Anterior cingulate cortex (tissue), 58 donors: ENCODE data around the gene ROBO2.

ENCODE experiments used
- DNase-seq, 58 donors: peaks; one replicate each; lab custom pipeline; 2025; lab: John Stamatoyannopoulos, UW

Gene ROBO2

GRCh38 chr3:77096966-77097890, 57.3 kb downstream of the ROBO2 start:
- DNase-seq, result no peak

DNA sequence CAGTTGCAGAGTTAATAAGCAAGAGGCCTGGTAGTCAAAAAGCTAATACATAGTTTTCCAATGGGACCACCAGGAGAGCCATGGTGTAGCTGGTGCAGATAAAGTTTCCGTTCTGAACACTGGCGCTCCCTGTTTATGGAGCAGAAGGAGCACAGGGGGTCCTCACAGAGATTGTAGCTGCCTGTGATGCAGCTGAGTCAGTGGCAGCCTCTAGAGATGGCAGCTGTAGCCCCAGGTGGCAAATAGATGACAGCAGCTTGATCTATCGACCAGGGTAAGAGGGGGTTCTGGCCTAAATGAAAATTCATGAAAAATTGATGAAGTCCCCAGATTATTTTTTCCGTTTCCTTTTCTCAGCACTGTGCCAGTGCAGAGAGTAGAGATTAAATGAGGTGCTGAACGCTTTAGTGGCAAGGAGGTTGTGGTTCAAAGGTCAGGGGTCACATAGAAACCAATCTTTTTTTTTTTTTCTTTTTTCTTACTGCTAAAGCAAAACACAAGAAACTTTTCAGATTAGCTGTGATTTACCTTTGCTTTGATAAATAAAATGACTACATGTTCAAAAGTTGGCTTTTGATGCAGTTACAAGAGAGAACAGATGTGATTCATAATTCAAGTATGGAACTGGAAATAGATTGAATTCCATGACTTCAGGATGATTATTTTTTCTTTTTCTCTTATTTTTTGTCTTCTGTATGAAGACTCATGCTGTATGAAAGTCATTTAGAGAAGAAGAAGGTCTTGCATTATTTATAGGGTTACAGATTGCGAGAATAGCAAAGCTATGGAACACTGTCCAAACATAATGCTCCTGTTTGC, 63.3 kb downstream of the ROBO2 start:
- no peak for DNase-seq

GRCh38 chr3:77122652-77123051, 82.8 kb downstream of the ROBO2 start:
- DNase-seq, result no peak

- DNase-seq, result no peak
Measured at GRCh38 chr3:77125966-77126365, 86.1 kb downstream of the ROBO2 start.

DNA sequence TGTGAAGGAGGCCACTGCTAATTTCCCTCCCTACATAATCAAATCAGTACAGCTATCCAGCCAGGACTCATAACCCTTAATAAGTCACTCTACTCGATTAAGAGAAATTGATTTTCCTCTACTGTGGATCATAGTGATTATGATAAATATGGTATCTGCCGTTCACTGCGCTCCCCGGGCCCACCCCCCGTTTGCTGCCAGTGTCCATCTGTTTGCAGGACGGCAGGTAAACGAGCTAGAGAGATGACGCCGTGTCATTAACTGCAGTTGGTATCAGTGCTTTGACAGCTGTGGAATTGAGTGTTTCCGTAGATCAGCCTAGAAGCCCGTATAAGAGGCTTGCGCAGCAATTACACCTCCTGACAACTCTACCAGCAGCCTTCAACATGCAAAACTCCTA, 94.9 kb downstream of the ROBO2 start:
- no peak for DNase-seq

- DNase-seq, result no peak
Measured at GRCh38 chr3:77137559-77137958, 97.7 kb downstream of the ROBO2 start.

GRCh38 chr3:77139624-77140023, 99.7 kb downstream of the ROBO2 start:
- no peak for DNase-seq

- no peak for DNase-seq
Measured at GRCh38 chr3:77141423-77141822, 101.5 kb downstream of the ROBO2 start.

DNA sequence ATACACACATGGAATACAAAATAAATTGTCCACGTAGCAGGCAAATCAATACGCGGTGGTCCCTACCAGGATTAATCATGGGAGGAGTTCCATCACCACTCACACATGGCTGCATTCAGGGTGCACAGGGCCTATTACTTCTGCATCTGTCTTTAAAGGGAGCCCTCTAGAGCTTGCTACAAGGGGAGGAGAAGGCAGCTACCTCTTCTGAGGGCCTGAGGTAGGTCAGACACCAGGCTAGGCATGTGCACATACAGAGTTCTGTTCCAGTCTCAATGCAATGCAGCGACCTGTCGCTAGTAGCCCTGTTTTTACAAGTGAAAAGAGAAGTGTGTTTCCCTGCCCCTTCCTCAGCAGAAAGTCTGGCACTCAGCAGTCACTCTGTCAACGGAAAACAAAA, 102.7 kb downstream of the ROBO2 start:
- DNase-seq, result no peak

GRCh38 chr3:77146004-77146403, 106.1 kb downstream of the ROBO2 start:
- no peak for DNase-seq

- no peak for DNase-seq
Measured at GRCh38 chr3:77147836-77148578, 108.1 kb downstream of the ROBO2 start.

DNA sequence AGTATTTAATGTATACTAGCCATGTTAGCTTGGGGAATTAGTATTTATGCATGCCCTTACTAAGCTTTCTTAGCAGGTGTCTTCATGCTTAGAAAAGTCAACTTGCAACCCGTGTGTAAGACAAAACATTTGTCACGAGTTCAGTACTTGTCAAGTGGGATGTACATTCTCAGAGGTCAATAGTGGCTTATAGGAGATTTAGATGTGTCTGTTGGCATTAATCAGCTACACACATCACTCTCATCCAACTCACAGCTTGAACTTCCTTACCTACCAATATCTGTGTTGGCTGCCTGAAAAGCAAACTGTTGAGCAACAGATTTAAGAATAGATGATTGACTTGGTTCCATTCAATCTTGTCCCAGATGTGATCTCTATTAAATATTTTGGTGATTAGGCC, 109.5 kb downstream of the ROBO2 start:
- DNase-seq, result no peak

DNA sequence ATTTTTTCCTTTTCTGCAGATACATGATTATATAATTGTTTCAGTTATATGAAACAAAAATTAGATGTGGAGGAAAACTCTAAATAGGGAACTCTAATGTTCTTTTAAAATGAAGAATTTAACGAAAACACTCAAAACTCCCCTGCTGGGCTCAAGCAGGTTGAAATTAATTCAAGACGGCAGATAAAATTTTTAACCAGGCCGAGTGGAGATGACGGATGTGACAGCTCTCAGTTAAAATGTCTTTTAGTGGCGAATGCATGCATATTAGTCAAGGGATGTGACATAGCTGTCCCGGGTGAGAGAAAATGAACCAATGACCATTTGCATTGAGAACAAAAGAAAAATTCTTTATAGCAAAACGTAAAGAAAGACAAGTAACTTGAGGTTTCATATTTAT, 110.1 kb downstream of the ROBO2 start:
- no peak for DNase-seq

GRCh38 chr3:77150759-77151158, 110.9 kb downstream of the ROBO2 start:
- DNase-seq, result no peak

- DNase-seq, result no peak
Measured at GRCh38 chr3:77158730-77159581, 119.1 kb downstream of the ROBO2 start.

DNA sequence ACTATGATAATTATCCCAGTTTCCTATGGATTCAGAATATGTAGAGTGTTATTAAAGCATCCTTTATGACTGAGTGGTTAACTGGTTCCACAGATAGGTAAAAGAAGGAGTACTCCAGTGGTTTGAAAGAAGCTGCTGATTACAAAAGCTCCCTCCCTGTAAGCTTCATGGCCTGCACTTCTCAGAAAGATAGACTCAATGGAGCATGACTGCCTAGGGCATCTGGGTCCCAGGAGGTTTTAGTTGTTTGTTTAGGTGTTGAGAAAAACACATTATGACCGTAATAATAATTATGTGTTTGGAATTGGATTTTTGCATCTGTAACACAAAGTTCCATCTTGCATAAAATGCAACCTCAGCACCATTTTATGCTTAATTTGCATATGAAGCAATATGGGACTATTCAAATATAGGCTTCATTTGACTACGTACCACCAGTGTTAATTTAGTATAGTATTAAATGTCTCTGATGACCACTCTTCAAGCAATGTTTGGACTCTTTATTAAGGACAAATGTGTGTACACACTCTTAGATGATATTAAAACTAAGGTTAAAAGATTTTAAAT, 121.1 kb downstream of the ROBO2 start:
- no peak for DNase-seq

DNA sequence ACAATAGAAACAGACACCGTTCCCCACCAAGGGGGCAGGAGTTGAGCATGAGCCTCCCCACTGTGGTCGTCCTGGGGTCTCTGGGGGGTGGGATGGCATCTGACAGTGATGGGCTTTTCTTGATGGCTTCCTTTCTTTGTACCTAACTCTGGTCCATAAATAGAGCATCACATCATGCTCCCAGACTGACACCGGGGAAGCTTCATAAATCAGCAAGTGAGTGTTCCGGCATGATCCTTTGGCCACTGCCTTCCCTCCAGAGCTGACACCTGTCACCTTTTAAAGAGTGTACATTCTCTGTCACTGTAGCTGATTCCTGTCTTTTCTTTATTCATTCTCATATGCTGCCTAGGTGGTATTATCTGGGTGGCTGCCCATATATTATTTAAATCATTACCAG, 129.9 kb downstream of the ROBO2 start:
- DNase-seq, result no peak

DNA sequence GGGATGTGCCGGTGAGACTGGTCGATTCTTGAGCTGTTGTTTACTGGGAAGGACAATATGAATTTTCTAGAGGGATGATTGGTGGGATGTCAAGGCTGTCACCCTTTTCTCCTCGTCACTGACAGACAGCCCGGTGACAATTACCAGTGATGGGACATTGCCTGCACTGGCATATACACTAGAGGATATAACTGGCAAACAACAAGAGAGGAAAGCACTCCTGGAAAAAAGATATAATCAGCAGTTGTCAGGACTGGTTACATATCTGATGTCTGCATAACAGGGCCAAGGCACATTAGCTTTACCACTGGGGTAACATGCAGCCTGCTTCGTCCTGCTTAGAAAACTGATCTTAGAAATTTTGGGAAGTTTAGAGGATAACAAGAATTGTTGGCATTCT, 131.1 kb downstream of the ROBO2 start:
- no peak for DNase-seq

GRCh38 chr3:77179762-77180161, 139.9 kb downstream of the ROBO2 start:
- no peak for DNase-seq

DNA sequence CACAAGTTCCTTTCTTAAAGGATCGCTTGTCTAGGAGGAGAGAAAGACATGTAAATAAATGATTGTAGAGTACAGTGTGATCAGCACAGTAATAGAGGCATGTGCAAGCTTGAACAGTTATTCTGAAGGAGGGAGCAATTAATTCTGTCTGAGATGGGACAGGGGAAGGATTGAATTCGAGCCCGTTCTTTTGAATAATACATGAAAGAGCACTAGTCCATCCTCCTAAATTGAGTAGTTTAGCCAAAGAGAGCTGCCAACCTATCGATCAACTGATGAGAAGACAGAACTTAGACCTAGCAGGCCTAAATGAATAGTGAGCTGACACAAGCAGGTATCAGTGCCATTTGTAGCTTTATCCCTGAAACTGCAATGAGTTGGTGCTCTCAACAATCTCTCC, 142.4 kb downstream of the ROBO2 start:
- DNase-seq, result no peak
